ENCODE data around the gene EDC3.
"Not testable (repeated sequence)": the region's sequence is repeated elsewhere in the genome, so short reads cannot be mapped to it uniquely, and the experiment has no call there.

EDC3 gene

GRCh38 chr15:74648051-74648842 is 47.6 kb downstream of the EDC3 start:
- DNase-seq (ENCODE audit: low read depth, low spot score) = no peak

GRCh38 chr15:74646480-74646879 is 49.3 kb downstream of the EDC3 start:
- no peak for DNase-seq (ENCODE audit: low read depth, low spot score)

GRCh38 chr15:74643665-74644204 is 52.1 kb downstream of the EDC3 start:
- DNase-seq (ENCODE audit: low read depth, low spot score) = no peak

- DNase-seq (ENCODE audit: low read depth, low spot score) = peak; percentile 63
Observed at GRCh38 chr15:74642734-74643664, 52.8 kb downstream of the EDC3 start.

- DNase-seq (ENCODE audit: low read depth, low spot score) = no peak
Observed at GRCh38 chr15:74642348-74642733, 53.5 kb downstream of the EDC3 start.

- DNase-seq (ENCODE audit: low read depth, low spot score) = no peak
Observed at GRCh38 chr15:74641151-74641550, 54.7 kb downstream of the EDC3 start.

GRCh38 chr15:74636984-74637383 is 58.8 kb downstream of the EDC3 start:
- DNase-seq (ENCODE audit: low read depth, low spot score) = no peak

GRCh38 chr15:74635228-74635627 is 60.6 kb downstream of the EDC3 start:
- DNase-seq (ENCODE audit: low read depth, low spot score) = peak; percentile 71

GRCh38 chr15:74633781-74634180 is 62.0 kb downstream of the EDC3 start:
- DNase-seq (ENCODE audit: low read depth, low spot score) = no peak

- DNase-seq (ENCODE audit: low read depth, low spot score) = no peak
Observed at GRCh38 chr15:74632601-74633000, 63.2 kb downstream of the EDC3 start.

- DNase-seq (ENCODE audit: low read depth, low spot score) = peak; percentile 76
Observed at GRCh38 chr15:74631935-74632560, 63.8 kb downstream of the EDC3 start.

- no peak for DNase-seq (ENCODE audit: low read depth, low spot score)
Observed at GRCh38 chr15:74631408-74631807, 64.4 kb downstream of the EDC3 start.

- no peak for DNase-seq (ENCODE audit: low read depth, low spot score)
Observed at GRCh38 chr15:74631087-74631385, 64.8 kb downstream of the EDC3 start.

GRCh38 chr15:74630284-74631086 is 65.3 kb downstream of the EDC3 start:
- DNase-seq (ENCODE audit: low read depth, low spot score) = no peak

GRCh38 chr15:74629696-74630095 is 66.1 kb downstream of the EDC3 start:
- not testable (repeated sequence) for DNase-seq (ENCODE audit: low read depth, low spot score)

GRCh38 chr15:74628949-74629348 is 66.9 kb downstream of the EDC3 start:
- no peak for DNase-seq (ENCODE audit: low read depth, low spot score)

GRCh38 chr15:74628199-74628598 is 67.6 kb downstream of the EDC3 start:
- no peak for DNase-seq (ENCODE audit: low read depth, low spot score)

GRCh38 chr15:74627766-74628165 is 68.1 kb downstream of the EDC3 start:
- DNase-seq (ENCODE audit: low read depth, low spot score) = no peak

GRCh38 chr15:74626752-74627692 is 68.8 kb downstream of the EDC3 start:
- no peak for DNase-seq (ENCODE audit: low read depth, low spot score)

GRCh38 chr15:74626336-74626735 is 69.5 kb downstream of the EDC3 start:
- no peak for DNase-seq (ENCODE audit: low read depth, low spot score)
